HepG2 (cell line): ENCODE data around the gene SAMD10. TPM values are rescaled to one million over a fixed set of nuclear protein-coding genes. Genes with fewer than 3 reads are reported as not detected.

ENCODE experiments used
- CAMTA2 ChIP-seq: sonication (generic); formaldehyde crosslinking; IDR thresholded peaks from 2 replicates; pipeline ENCODE4 v1.4.0; 2020; ENCODE audit warnings: mild to moderate bottlenecking, missing genetic modification reagents, borderline replicate concordance
- CHD4 ChIP-seq: fragments of 200-600 bp; sonication (generic); IDR thresholded peaks from 2 replicates; pipeline ENCODE4 v1.7.0; 2017; ENCODE audit warnings: mild to moderate bottlenecking, low read length, borderline replicate concordance
- HDAC6 ChIP-seq: fragments of 200-600 bp; sonication (generic); IDR thresholded peaks from 2 replicates; pipeline ENCODE4 v1.7.0; 2017; ENCODE audit warnings: mild to moderate bottlenecking, antibody characterized with exemption, low read length, low read depth
- MIER2 ChIP-seq: IDR thresholded peaks from 2 replicates; pipeline ENCODE4 v1.6.1; 2016; ENCODE audit warnings: missing biosample characterization, missing genetic modification reagents
- MTA1 ChIP-seq: sonication (generic); formaldehyde crosslinking; IDR thresholded peaks from 2 replicates; pipeline ENCODE4 v1.4.0; 2020; ENCODE audit warnings: missing genetic modification reagents, mild to moderate bottlenecking, borderline replicate concordance
- NFE2L1 ChIP-seq: sonication (generic); formaldehyde crosslinking; IDR thresholded peaks from 2 replicates; pipeline ENCODE4 v1.4.0; 2020; ENCODE audit warnings: missing genetic modification reagents, mild to moderate bottlenecking, borderline replicate concordance
- NFKBIZ ChIP-seq: IDR thresholded peaks from 2 replicates; pipeline ENCODE4 v1.6.1; 2018; ENCODE audit warnings: missing genetic modification reagents, missing compliant biosample characterization
- NKX3-1 ChIP-seq: sonication (generic); formaldehyde crosslinking; IDR thresholded peaks from 2 replicates; pipeline ENCODE4 v1.5.0; 2020; ENCODE audit warnings: missing genetic modification reagents
- NR2C2 ChIP-seq: sonication (generic); formaldehyde crosslinking; IDR thresholded peaks from 2 replicates; pipeline ENCODE4 v1.4.0; 2020; ENCODE audit warnings: missing genetic modification reagents, mild to moderate bottlenecking, moderate library complexity, borderline replicate concordance
- POLR2A ChIP-seq, 2 experiments: IDR thresholded peaks; 2 replicates each; pipeline ENCODE4 v1.6.1; 2011; ENCODE audit warnings: low read depth in 2 of 2, low read length in 2 of 2, mild to moderate bottlenecking in 1 of 2, moderate library complexity in 1 of 2; ENCODE audit not compliant: insufficient read depth in 1 of 2
- RELA ChIP-seq: sonication (generic); formaldehyde crosslinking; IDR thresholded peaks from 2 replicates; pipeline ENCODE4 v1.4.0; 2020; ENCODE audit warnings: missing genetic modification reagents
- SRSF1 ChIP-seq: fragments of 200-400 bp; formaldehyde crosslinking; optimal IDR thresholded peaks from 2 replicates; pipeline ENCODE3; 2017; ENCODE audit warnings: mild to moderate bottlenecking, low read depth, low read length, moderate library complexity
- XBP1 ChIP-seq: sonication (generic); formaldehyde crosslinking; IDR thresholded peaks from 2 replicates; pipeline ENCODE4 v1.5.0; 2020; ENCODE audit warnings: missing genetic modification reagents
- ZBTB38 ChIP-seq: sonication (generic); formaldehyde crosslinking; IDR thresholded peaks from 2 replicates; pipeline ENCODE4 v1.5.1; 2020; ENCODE audit warnings: mild to moderate bottlenecking, missing genetic modification reagents
- ZMYM3 ChIP-seq: sonication (generic); formaldehyde crosslinking; IDR thresholded peaks from 2 replicates; pipeline ENCODE4 v1.5.1; 2020; ENCODE audit warnings: mild to moderate bottlenecking, missing genetic modification reagents
- ZNF160 ChIP-seq: sonication (generic); formaldehyde crosslinking; IDR thresholded peaks from 2 replicates; pipeline ENCODE4 v1.8.0; 2022; ENCODE audit warnings: mild to moderate bottlenecking, inconsistent platforms, missing genetic modification reagents
- ZNF232 ChIP-seq: sonication (generic); formaldehyde crosslinking; IDR thresholded peaks from 2 replicates; pipeline ENCODE4 v1.4.0; 2020; ENCODE audit warnings: missing genetic modification reagents, borderline replicate concordance
- ZNF354B ChIP-seq: sonication (generic); formaldehyde crosslinking; IDR thresholded peaks from 2 replicates; pipeline ENCODE4 v1.8.0; 2022; ENCODE audit warnings: mild to moderate bottlenecking, missing genetic modification reagents
- ZNF567 ChIP-seq: sonication (generic); formaldehyde crosslinking; IDR thresholded peaks from 2 replicates; pipeline ENCODE4 v1.8.1; 2023; ENCODE audit warnings: mild to moderate bottlenecking, missing genetic modification reagents, borderline replicate concordance
- ZSCAN21 ChIP-seq: sonication (generic); formaldehyde crosslinking; IDR thresholded peaks from 2 replicates; pipeline ENCODE4 v1.8.0; 2022; ENCODE audit warnings: mild to moderate bottlenecking, missing genetic modification reagents, moderate library complexity, borderline replicate concordance
- polyA plus RNA-seq, 8 experiments: library from polyadenylated mRNA; depleted of rRNA in 3 of 8; stranded (reverse) in 7 of 8; unstranded in 1 of 8; fragments of >200 nt; fragmentation: Illumina TruSeq in 4 of 8; extraction: Trizol in 4 of 8; gene quantifications; 2 replicates each; pipeline versions ENCODE4 v1.2.1 to v1.2.3, GENCODE V29; 2011 to 2016; ENCODE audit warnings: low read depth in 4 of 8, missing spikeins in 1 of 8, mixed read lengths in 1 of 8; ENCODE audit not compliant: insufficient read depth in 1 of 8
- total RNA-seq, 5 experiments: library from RNA; depleted of rRNA; stranded (reverse); fragments of >200 nt; fragmentation: Illumina TruSeq; extraction: Trizol; gene quantifications; 2 replicates each; pipeline ENCODE4 v1.2.3, GENCODE V29; 2016; ENCODE audit warnings: low read depth in 1 of 5
- TF ChIP-seq, protein P1 (sequence below): sonication (generic); formaldehyde crosslinking; IDR thresholded peaks from 2 replicates; pipeline ENCODE4 v1.5.0; 2020; ENCODE audit warnings: mild to moderate bottlenecking, missing genetic modification reagents
- TF ChIP-seq, protein P2 (sequence below): sonication (generic); formaldehyde crosslinking; IDR thresholded peaks from 2 replicates; pipeline ENCODE4 v1.4.0; 2020; ENCODE audit warnings: mild to moderate bottlenecking, missing genetic modification reagents
- TF ChIP-seq, protein P3 (sequence below): sonication (generic); formaldehyde crosslinking; IDR thresholded peaks from 2 replicates; pipeline ENCODE4 v1.4.0; 2020; ENCODE audit warnings: missing genetic modification reagents; ENCODE audit errors: not compliant biosample characterization
- TF ChIP-seq, protein P4 (sequence below): IDR thresholded peaks from 2 replicates; pipeline ENCODE4 v1.6.1; 2016; ENCODE audit warnings: missing biosample characterization, missing genetic modification reagents, low read depth

SAMD10 gene
- total and polyA plus RNA-seq, 2 of the 13 experiments (the other 11 are each of a cell fraction or from before 2014, with no cell fraction given), result 6.1 to 11.0 TPM

DNA sequence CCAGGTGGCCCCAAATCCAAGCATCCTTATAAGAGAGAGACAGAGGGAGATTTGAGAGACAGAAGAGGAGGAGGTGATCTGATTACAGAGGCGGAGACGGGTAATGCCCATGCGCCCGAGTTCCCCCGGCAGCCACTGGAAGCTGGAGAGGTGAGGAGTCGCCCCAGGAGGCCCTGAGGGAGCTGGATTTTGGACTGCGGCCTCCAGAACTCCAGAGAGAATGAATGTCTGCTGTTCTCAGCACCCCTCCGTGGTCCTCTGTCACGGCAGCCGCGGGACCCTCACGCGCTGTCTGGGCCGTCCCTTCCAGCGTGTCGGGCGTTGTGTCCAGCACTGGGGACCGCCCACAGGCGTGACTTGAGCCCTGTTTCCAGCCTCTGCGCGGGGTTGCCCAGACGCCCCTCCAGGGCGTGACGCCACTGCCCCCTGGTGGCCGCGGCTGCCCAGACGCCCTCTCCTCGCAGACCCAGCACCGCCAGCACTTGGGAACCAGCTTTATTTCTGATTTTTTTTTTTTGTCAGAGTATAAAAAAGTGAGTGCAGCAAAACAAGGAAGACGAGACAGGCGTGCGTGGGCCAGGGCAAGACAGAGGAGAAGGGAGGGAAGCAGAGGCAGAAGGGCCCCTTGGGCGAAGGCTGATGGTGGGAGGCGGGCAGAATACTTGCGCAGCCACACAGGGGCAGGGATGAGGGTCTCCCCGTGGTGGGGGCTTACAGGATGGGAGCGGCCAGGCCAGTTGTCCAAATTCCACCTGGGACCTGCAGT lies 5.6 kb downstream of the SAMD10 start (continued):
- 0 out of 2 replicates have a peak, but pooled peaks have one; percentile 29 for TF ChIP-seq ZSCAN21
- TF ChIP-seq ZNF160 (CRISPR knock-in tag), result peak; percentile 78
- TF ChIP-seq ZNF567 (CRISPR knock-in tag), result peak; percentile 98
- TF ChIP-seq, protein P1, sequence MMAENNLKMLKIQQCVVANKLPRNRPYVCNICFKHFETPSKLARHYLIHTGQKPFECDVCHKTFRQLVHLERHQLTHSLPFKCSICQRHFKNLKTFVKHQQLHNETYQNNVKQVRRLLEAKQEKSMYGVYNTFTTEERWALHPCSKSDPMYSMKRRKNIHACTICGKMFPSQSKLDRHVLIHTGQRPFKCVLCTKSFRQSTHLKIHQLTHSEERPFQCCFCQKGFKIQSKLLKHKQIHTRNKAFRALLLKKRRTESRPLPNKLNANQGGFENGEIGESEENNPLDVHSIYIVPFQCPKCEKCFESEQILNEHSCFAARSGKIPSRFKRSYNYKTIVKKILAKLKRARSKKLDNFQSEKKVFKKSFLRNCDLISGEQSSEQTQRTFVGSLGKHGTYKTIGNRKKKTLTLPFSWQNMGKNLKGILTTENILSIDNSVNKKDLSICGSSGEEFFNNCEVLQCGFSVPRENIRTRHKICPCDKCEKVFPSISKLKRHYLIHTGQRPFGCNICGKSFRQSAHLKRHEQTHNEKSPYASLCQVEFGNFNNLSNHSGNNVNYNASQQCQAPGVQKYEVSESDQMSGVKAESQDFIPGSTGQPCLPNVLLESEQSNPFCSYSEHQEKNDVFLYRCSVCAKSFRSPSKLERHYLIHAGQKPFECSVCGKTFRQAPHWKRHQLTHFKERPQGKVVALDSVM, result peak; percentile 82
- TF ChIP-seq NFE2L1 (CRISPR knock-in tag), result peak; percentile 48; the same call in 1 of the 2 replicates
- TF ChIP-seq NKX3-1 (CRISPR knock-in tag), result peak; percentile 81
- peak; percentile 22; the same call in 1 of the 2 replicates for TF ChIP-seq ZMYM3 (CRISPR knock-in tag)
- TF ChIP-seq, protein P2, sequence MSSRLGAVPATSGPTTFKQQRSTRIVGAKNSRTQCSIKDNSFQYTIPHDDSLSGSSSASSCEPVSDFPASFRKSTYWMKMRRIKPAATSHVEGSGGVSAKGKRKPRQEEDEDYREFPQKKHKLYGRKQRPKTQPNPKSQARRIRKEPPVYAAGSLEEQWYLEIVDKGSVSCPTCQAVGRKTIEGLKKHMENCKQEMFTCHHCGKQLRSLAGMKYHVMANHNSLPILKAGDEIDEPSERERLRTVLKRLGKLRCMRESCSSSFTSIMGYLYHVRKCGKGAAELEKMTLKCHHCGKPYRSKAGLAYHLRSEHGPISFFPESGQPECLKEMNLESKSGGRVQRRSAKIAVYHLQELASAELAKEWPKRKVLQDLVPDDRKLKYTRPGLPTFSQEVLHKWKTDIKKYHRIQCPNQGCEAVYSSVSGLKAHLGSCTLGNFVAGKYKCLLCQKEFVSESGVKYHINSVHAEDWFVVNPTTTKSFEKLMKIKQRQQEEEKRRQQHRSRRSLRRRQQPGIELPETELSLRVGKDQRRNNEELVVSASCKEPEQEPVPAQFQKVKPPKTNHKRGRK (CRISPR knock-in tag), result peak; percentile 73; the same call in 1 of the 2 replicates
- TF ChIP-seq MTA1 (CRISPR knock-in tag), result peak; percentile 88; the same call in 1 of the 2 replicates
- TF ChIP-seq NFKBIZ (CRISPR knock-in tag), result no peak
- TF ChIP-seq ZBTB38 (CRISPR knock-in tag), result peak; percentile 96
- TF ChIP-seq CHD4, result no peak
- peak; percentile 44; the same call in 1 of the 2 replicates for TF ChIP-seq NR2C2 (CRISPR knock-in tag)
- no peak; the same call in 1 of the 2 replicates for TF ChIP-seq MIER2 (CRISPR knock-in tag)
- TF ChIP-seq XBP1, result no peak
- no peak; a peak in 2 of 4 replicates for TF ChIP-seq POLR2A (IDR thresholded peaks at IDR 0.05; ENCODE audit: insufficient read depth in 1 of 2, low read depth in 2 of 2, low read length in 2 of 2)
- peak; percentile 84; the same call in 1 of the 2 replicates for TF ChIP-seq ZNF232 (CRISPR knock-in tag)
- TF ChIP-seq HDAC6, result no peak
- peak; percentile 78 for TF ChIP-seq SRSF1
- TF ChIP-seq, protein P3, sequence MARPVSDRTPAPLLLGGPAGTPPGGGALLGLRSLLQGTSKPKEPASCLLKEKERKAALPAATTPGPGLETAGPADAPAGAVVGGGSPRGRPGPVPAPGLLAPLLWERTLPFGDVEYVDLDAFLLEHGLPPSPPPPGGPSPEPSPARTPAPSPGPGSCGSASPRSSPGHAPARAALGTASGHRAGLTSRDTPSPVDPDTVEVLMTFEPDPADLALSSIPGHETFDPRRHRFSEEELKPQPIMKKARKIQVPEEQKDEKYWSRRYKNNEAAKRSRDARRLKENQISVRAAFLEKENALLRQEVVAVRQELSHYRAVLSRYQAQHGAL (CRISPR knock-in tag), result peak; percentile 60
- TF ChIP-seq, protein P4, sequence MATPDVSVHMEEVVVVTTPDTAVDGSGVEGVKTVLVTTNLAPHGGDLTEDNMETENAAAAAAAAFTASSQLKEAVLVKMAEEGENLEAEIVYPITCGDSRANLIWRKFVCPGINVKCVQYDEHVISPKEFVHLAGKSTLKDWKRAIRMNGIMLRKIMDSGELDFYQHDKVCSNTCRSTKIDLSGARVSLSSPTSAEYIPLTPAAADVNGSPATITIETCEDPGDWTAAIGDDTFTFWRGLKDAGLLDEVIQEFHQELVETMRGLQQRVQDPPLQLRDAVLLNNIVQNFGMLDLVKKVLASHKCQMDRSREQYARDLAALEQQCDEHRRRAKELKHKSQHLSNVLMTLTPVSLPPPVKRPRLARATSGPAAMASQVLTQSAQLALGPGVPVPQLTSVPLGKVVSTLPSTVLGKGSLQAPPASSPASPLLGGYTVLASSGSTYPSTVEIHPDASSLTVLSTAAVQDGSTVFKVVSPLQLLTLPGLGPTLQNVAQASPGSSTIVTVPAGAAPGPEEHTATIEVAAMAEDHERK (CRISPR knock-in tag), result 0 out of 2 replicates have a peak, but pooled peaks have one; percentile 5
- TF ChIP-seq RELA (CRISPR knock-in tag), result peak; percentile 91; the same call in 1 of the 2 replicates
- no peak for TF ChIP-seq ZNF354B (CRISPR knock-in tag)
- no peak for TF ChIP-seq CAMTA2
